HG03064 (cell line): ENCODE measurements around the gene LHX5.

Source experiments
- ATAC-seq: cut with Tn5 transposase; IDR thresholded peaks from one replicate; pipeline ENCODE4 v1.9.1; 2021; ENCODE audit warnings: low read depth; ENCODE audit not compliant: unreplicated experiment

Gene LHX5

GRCh38 chr12:113466454-113467141, 5.1 kb downstream of the LHX5 start:
- no peak for ATAC-seq

- no peak for ATAC-seq
Measured at GRCh38 chr12:113465808-113466453, 5.7 kb downstream of the LHX5 start.

GRCh38 chr12:113464852-113465719, 6.6 kb downstream of the LHX5 start:
- ATAC-seq = no peak

- ATAC-seq = no peak
Measured at GRCh38 chr12:113464452-113464775, 7.3 kb downstream of the LHX5 start.

- no peak for ATAC-seq
Measured at GRCh38 chr12:113463746-113464451, 7.8 kb downstream of the LHX5 start.

- no peak for ATAC-seq
Measured at GRCh38 chr12:113462998-113463745, 8.5 kb downstream of the LHX5 start.

- no peak for ATAC-seq
Measured at GRCh38 chr12:113462117-113462774, 9.4 kb downstream of the LHX5 start.

- ATAC-seq = no peak
Measured at GRCh38 chr12:113461666-113462065, 10.0 kb downstream of the LHX5 start.

- no peak for ATAC-seq
Measured at GRCh38 chr12:113459981-113460380, 11.7 kb downstream of the LHX5 start.

GRCh38 chr12:113457710-113458109, 14.0 kb downstream of the LHX5 start:
- ATAC-seq = no peak

GRCh38 chr12:113457185-113457584, 14.5 kb downstream of the LHX5 start:
- ATAC-seq = no peak

- no peak for ATAC-seq
Measured at GRCh38 chr12:113456761-113457160, 14.9 kb downstream of the LHX5 start.

GRCh38 chr12:113456199-113456598, 15.5 kb downstream of the LHX5 start:
- no peak for ATAC-seq

- ATAC-seq = no peak
Measured at GRCh38 chr12:113453330-113453729, 18.3 kb downstream of the LHX5 start.

- ATAC-seq = no peak
Measured at GRCh38 chr12:113452458-113452857, 19.2 kb downstream of the LHX5 start.

GRCh38 chr12:113449839-113450238, 21.8 kb downstream of the LHX5 start:
- no peak for ATAC-seq

GRCh38 chr12:113449299-113449698, 22.4 kb downstream of the LHX5 start:
- no peak for ATAC-seq

- ATAC-seq = no peak
Measured at GRCh38 chr12:113448873-113449272, 22.8 kb downstream of the LHX5 start.

GRCh38 chr12:113445544-113446171, 26.0 kb downstream of the LHX5 start:
- no peak for ATAC-seq
